HepG2 (cell line): ENCODE measurements around the gene AHCY. TPM values are rescaled to one million over a fixed set of nuclear protein-coding genes. Genes with fewer than 3 reads are reported as not detected.

Experiments used
- ETS1 ChIP-seq: sonication (generic); formaldehyde crosslinking; IDR thresholded peaks from 2 replicates; pipeline ENCODE4 v1.4.0; 2020; ENCODE audit warnings: missing genetic modification reagents
- IKZF1 ChIP-seq: fragments of 450-650 bp; IDR thresholded peaks from 2 replicates; pipeline ENCODE4 v1.7.1; 2016
- KLF12 ChIP-seq: sonication (generic); formaldehyde crosslinking; IDR thresholded peaks from 2 replicates; pipeline ENCODE4 v1.4.0; 2020; ENCODE audit warnings: missing genetic modification reagents, borderline replicate concordance
- POGZ ChIP-seq: sonication (generic); formaldehyde crosslinking; IDR thresholded peaks from 2 replicates; pipeline ENCODE4 v1.4.0; 2020; ENCODE audit warnings: mild to moderate bottlenecking, missing genetic modification reagents
- RFXANK ChIP-seq: IDR thresholded peaks from 2 replicates; pipeline ENCODE4 v1.6.1; 2016
- SOX6 ChIP-seq, 2 experiments: fragments of 450-650 bp in 1 of 2; sonication (generic) in 1 of 2; formaldehyde crosslinking in 1 of 2; IDR thresholded peaks; 2 replicates each; pipeline versions ENCODE4 v1.4.0 to v1.6.1; 2017 to 2020; ENCODE audit warnings: antibody characterized with exemption in 1 of 2, mild to moderate bottlenecking in 1 of 2, missing genetic modification reagents in 1 of 2
- TBL1XR1 ChIP-seq: fragments of 150-350 bp; IDR thresholded peaks from 2 replicates; pipeline ENCODE4 v1.6.1; 2014; ENCODE audit warnings: borderline replicate concordance, low read length; ENCODE audit not compliant: partially characterized antibody
- ZMYM2 ChIP-seq: sonication (generic); formaldehyde crosslinking; IDR thresholded peaks from 2 replicates; pipeline ENCODE4 v1.8.0; 2022; ENCODE audit warnings: mild to moderate bottlenecking, missing genetic modification reagents
- ZNF616 ChIP-seq: sonication (generic); formaldehyde crosslinking; IDR thresholded peaks from 2 replicates; pipeline ENCODE4 v1.5.0; 2020; ENCODE audit warnings: low read depth, mild to moderate bottlenecking, missing genetic modification reagents
- ZNF777 ChIP-seq: sonication (generic); formaldehyde crosslinking; IDR thresholded peaks from 2 replicates; pipeline ENCODE4 v1.4.0; 2020; ENCODE audit warnings: missing genetic modification reagents
- polyA plus RNA-seq, 8 experiments: library from polyadenylated mRNA; depleted of rRNA in 3 of 8; stranded (reverse) in 7 of 8; unstranded in 1 of 8; fragments of >200 nt; fragmentation: Illumina TruSeq in 4 of 8; extraction: Trizol in 4 of 8; gene quantifications; 2 replicates each; pipeline versions ENCODE4 v1.2.1 to v1.2.3, GENCODE V29; 2011 to 2016; ENCODE audit warnings: low read depth in 4 of 8, missing spikeins in 1 of 8, mixed read lengths in 1 of 8; ENCODE audit not compliant: insufficient read depth in 1 of 8
- total RNA-seq, 5 experiments: library from RNA; depleted of rRNA; stranded (reverse); fragments of >200 nt; fragmentation: Illumina TruSeq; extraction: Trizol; gene quantifications; 2 replicates each; pipeline ENCODE4 v1.2.3, GENCODE V29; 2016; ENCODE audit warnings: low read depth in 1 of 5
- TF ChIP-seq, protein P1 (sequence below): sonication (generic); formaldehyde crosslinking; IDR thresholded peaks from 2 replicates; pipeline ENCODE4 v1.4.0; 2020; ENCODE audit warnings: missing genetic modification reagents, mild to moderate bottlenecking, borderline replicate concordance
- TF ChIP-seq, protein P2 (sequence below): sonication (generic); formaldehyde crosslinking; IDR thresholded peaks from 2 replicates; pipeline ENCODE4 v1.4.0; 2020; ENCODE audit warnings: missing genetic modification reagents, borderline replicate concordance
- TF ChIP-seq, protein P3 (sequence below): sonication (generic); formaldehyde crosslinking; IDR thresholded peaks from 2 replicates; pipeline ENCODE4 v1.4.0; 2020; ENCODE audit warnings: missing genetic modification reagents, borderline replicate concordance
- TF ChIP-seq, protein P4 (sequence below): sonication (generic); formaldehyde crosslinking; IDR thresholded peaks from 2 replicates; pipeline ENCODE4 v1.4.0; 2020; ENCODE audit warnings: missing genetic modification reagents, low read depth, mild to moderate bottlenecking, borderline replicate concordance

AHCY gene
- total and polyA plus RNA-seq, 2 of the 13 experiments (the other 11 are each of a cell fraction or from before 2014, with no cell fraction given) = 407 to 419 TPM

GRCh38 chr20:34302723-34303533, at the start of gene AHCY (continued):
- TF ChIP-seq, protein P1, sequence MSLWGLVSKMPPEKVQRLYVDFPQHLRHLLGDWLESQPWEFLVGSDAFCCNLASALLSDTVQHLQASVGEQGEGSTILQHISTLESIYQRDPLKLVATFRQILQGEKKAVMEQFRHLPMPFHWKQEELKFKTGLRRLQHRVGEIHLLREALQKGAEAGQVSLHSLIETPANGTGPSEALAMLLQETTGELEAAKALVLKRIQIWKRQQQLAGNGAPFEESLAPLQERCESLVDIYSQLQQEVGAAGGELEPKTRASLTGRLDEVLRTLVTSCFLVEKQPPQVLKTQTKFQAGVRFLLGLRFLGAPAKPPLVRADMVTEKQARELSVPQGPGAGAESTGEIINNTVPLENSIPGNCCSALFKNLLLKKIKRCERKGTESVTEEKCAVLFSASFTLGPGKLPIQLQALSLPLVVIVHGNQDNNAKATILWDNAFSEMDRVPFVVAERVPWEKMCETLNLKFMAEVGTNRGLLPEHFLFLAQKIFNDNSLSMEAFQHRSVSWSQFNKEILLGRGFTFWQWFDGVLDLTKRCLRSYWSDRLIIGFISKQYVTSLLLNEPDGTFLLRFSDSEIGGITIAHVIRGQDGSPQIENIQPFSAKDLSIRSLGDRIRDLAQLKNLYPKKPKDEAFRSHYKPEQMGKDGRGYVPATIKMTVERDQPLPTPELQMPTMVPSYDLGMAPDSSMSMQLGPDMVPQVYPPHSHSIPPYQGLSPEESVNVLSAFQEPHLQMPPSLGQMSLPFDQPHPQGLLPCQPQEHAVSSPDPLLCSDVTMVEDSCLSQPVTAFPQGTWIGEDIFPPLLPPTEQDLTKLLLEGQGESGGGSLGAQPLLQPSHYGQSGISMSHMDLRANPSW (CRISPR knock-in tag) = peak; percentile 100
- TF ChIP-seq RFXANK (peak; percentile 25; the same call in 1 of the 2 replicates), KLF12 (CRISPR knock-in tag) (peak; percentile 98), ZNF616 (CRISPR knock-in tag) (peak; percentile 94; the same call in 1 of the 2 replicates), ETS1 (CRISPR knock-in tag) (peak; percentile 92), SOX6 (IDR thresholded peaks at IDR 0.05) (no peak), SOX6 (CRISPR knock-in tag; IDR thresholded peaks at IDR 0.05) (peak; percentile 85), ZMYM2 (no peak; the same call in 1 of the 2 replicates), POGZ (peak; percentile 69), ZNF777 (CRISPR knock-in tag) (peak; percentile 67), TBL1XR1 (peak; percentile 33), IKZF1 (no peak)
- TF ChIP-seq, protein P2, sequence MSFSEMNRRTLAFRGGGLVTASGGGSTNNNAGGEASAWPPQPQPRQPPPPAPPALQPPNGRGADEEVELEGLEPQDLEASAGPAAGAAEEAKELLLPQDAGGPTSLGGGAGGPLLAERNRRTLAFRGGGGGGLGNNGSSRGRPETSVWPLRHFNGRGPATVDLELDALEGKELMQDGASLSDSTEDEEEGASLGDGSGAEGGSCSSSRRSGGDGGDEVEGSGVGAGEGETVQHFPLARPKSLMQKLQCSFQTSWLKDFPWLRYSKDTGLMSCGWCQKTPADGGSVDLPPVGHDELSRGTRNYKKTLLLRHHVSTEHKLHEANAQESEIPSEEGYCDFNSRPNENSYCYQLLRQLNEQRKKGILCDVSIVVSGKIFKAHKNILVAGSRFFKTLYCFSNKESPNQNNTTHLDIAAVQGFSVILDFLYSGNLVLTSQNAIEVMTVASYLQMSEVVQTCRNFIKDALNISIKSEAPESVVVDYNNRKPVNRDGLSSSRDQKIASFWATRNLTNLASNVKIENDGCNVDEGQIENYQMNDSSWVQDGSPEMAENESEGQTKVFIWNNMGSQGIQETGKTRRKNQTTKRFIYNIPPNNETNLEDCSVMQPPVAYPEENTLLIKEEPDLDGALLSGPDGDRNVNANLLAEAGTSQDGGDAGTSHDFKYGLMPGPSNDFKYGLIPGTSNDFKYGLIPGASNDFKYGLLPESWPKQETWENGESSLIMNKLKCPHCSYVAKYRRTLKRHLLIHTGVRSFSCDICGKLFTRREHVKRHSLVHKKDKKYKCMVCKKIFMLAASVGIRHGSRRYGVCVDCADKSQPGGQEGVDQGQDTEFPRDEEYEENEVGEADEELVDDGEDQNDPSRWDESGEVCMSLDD = peak; percentile 66
- TF ChIP-seq, protein P3, sequence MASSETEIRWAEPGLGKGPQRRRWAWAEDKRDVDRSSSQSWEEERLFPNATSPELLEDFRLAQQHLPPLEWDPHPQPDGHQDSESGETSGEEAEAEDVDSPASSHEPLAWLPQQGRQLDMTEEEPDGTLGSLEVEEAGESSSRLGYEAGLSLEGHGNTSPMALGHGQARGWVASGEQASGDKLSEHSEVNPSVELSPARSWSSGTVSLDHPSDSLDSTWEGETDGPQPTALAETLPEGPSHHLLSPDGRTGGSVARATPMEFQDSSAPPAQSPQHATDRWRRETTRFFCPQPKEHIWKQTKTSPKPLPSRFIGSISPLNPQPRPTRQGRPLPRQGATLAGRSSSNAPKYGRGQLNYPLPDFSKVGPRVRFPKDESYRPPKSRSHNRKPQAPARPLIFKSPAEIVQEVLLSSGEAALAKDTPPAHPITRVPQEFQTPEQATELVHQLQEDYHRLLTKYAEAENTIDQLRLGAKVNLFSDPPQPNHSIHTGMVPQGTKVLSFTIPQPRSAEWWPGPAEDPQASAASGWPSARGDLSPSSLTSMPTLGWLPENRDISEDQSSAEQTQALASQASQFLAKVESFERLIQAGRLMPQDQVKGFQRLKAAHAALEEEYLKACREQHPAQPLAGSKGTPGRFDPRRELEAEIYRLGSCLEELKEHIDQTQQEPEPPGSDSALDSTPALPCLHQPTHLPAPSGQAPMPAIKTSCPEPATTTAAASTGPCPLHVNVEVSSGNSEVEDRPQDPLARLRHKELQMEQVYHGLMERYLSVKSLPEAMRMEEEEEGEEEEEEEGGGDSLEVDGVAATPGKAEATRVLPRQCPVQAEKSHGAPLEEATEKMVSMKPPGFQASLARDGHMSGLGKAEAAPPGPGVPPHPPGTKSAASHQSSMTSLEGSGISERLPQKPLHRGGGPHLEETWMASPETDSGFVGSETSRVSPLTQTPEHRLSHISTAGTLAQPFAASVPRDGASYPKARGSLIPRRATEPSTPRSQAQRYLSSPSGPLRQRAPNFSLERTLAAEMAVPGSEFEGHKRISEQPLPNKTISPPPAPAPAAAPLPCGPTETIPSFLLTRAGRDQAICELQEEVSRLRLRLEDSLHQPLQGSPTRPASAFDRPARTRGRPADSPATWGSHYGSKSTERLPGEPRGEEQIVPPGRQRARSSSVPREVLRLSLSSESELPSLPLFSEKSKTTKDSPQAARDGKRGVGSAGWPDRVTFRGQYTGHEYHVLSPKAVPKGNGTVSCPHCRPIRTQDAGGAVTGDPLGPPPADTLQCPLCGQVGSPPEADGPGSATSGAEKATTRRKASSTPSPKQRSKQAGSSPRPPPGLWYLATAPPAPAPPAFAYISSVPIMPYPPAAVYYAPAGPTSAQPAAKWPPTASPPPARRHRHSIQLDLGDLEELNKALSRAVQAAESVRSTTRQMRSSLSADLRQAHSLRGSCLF (CRISPR knock-in tag) = no peak
- TF ChIP-seq, protein P4, sequence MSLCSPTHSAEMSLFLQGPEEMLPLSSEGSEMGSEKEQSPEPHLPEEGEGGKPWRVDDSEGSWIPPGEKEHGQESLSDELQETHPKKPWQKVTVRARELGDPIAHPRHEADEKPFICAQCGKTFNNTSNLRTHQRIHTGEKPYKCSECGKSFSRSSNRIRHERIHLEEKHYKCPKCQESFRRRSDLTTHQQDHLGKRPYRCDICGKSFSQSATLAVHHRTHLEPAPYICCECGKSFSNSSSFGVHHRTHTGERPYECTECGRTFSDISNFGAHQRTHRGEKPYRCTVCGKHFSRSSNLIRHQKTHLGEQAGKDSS (CRISPR knock-in tag) = peak; percentile 73
